GM23338 (cell line): Measurements from ENCODE around the gene LATS2.

Experiments
- CREB1 ChIP-seq: fragments of 250-450 bp; sonication (Bioruptor Pico); IDR thresholded peaks from 2 replicates; pipeline ENCODE4 v1.5.0; 2020; ENCODE audit warnings: low read depth, mild to moderate bottlenecking, moderate library complexity
- ETS1 ChIP-seq: IDR thresholded peaks from 2 replicates; pipeline ENCODE4 v1.6.1; 2016; ENCODE audit warnings: antibody characterized with exemption
- EZH2 ChIP-seq: fragments of 200-600 bp; sonication (generic); IDR thresholded peaks from one replicate; pipeline ENCODE4 v1.8.0; 2017; ENCODE audit warnings: antibody characterized with exemption, mild to moderate bottlenecking, low read depth; ENCODE audit not compliant: unreplicated experiment
- EZH2phosphoT487 ChIP-seq: fragments of 200-600 bp; sonication (generic); IDR thresholded peaks from one replicate; pipeline ENCODE4 v1.8.1; 2018; ENCODE audit warnings: antibody characterized with exemption; ENCODE audit not compliant: unreplicated experiment
- JUNB ChIP-seq: IDR thresholded peaks from one replicate; pipeline ENCODE4 v1.6.1; 2016; ENCODE audit warnings: antibody characterized with exemption; ENCODE audit not compliant: unreplicated experiment
- NANOG ChIP-seq: IDR thresholded peaks from 2 replicates; pipeline ENCODE4 v1.6.1; 2016; ENCODE audit warnings: antibody characterized with exemption, borderline replicate concordance
- POLR2AphosphoS5 ChIP-seq: IDR thresholded peaks from 2 replicates; pipeline ENCODE4 v1.6.1; 2016; ENCODE audit warnings: antibody characterized with exemption, low read depth
- REST ChIP-seq: IDR thresholded peaks from one replicate; pipeline ENCODE4 v1.6.1; 2018; ENCODE audit warnings: antibody characterized with exemption; ENCODE audit not compliant: unreplicated experiment
- STAT1 ChIP-seq: IDR thresholded peaks from one replicate; pipeline ENCODE4 v1.6.1; 2016; ENCODE audit warnings: antibody characterized with exemption; ENCODE audit not compliant: unreplicated experiment
- ZNF114 ChIP-seq: fragments of 250-450 bp; sonication (Bioruptor Pico); IDR thresholded peaks from 2 replicates; pipeline ENCODE4 v1.5.0; 2020; ENCODE audit warnings: mild to moderate bottlenecking, moderate library complexity
- ZNF331 ChIP-seq: fragments of 250-450 bp; sonication (Bioruptor Pico); IDR thresholded peaks from 2 replicates; pipeline ENCODE4 v1.5.0; 2020; ENCODE audit warnings: low read depth, mild to moderate bottlenecking, moderate library complexity
- TF ChIP-seq, protein P1 (sequence below), 2 experiments: fragments of 200-600 bp in 1 of 2; sonication (generic) in 1 of 2; conservative IDR thresholded peaks; 2 replicates each; pipeline versions ENCODE4 v1.5.1 to v1.6.1; 2016 to 2017; ENCODE audit warnings: antibody characterized with exemption in 2 of 2, low read depth in 2 of 2, mild to moderate bottlenecking in 2 of 2, moderate library complexity in 1 of 2

GRCh38 chr13:21039097-21039800, 22.1 kb downstream of the LATS2 start:
- TF ChIP-seq, protein P1, sequence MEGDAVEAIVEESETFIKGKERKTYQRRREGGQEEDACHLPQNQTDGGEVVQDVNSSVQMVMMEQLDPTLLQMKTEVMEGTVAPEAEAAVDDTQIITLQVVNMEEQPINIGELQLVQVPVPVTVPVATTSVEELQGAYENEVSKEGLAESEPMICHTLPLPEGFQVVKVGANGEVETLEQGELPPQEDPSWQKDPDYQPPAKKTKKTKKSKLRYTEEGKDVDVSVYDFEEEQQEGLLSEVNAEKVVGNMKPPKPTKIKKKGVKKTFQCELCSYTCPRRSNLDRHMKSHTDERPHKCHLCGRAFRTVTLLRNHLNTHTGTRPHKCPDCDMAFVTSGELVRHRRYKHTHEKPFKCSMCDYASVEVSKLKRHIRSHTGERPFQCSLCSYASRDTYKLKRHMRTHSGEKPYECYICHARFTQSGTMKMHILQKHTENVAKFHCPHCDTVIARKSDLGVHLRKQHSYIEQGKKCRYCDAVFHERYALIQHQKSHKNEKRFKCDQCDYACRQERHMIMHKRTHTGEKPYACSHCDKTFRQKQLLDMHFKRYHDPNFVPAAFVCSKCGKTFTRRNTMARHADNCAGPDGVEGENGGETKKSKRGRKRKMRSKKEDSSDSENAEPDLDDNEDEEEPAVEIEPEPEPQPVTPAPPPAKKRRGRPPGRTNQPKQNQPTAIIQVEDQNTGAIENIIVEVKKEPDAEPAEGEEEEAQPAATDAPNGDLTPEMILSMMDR (conservative IDR thresholded peaks at IDR 0.05; ENCODE audit: low read depth in 2 of 2) = no peak
- TF ChIP-seq POLR2AphosphoS5 (no peak), REST (no peak), EZH2phosphoT487 (no peak), NANOG (no peak), JUNB (no peak), ZNF114 (CRISPR knock-in tag) (no peak), ETS1 (no peak), EZH2 (no peak), CREB1 (CRISPR knock-in tag) (no peak), ZNF331 (CRISPR knock-in tag) (no peak), STAT1 (no peak)
